Measurements from ENCODE around the gene ASAP2. TPM values are rescaled to one million over a fixed set of nuclear protein-coding genes. Genes with fewer than 3 reads are reported as not detected.

The ASAP2 gene
- total RNA-seq, 3 donors from 2014 or later = 50.4 to 84.1 (median 50.5) TPM

DNA sequence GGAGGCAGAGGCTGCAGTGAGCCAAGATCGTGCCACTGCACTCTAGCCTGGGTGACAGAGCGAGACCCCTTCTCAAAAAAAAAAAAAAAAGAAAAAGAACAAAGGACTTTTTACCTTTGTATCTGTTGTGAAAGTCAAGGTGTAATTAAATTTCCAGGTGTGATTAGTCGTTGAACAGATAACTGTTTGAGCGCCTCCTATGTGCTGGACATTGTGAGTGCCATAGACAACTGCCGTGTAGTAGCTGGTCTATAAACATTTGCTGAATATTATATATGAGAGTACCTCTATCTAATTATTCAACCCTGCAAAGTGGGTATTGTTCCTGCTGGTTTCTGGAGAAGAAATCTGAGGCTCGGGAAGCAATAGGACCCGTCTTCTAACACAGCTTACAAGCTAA, 71.8 kb downstream of the ASAP2 start:
- Histone ChIP-seq H3K9me3 (no peaks in the 10 kb centered on the region), H3K4me3 (no peak overlapping the region), H3K36me3 (ENCODE audit: low read depth) (no peaks in the 10 kb centered on the region), H3K4me1 (ENCODE audit: low read depth) (peaks cover 13% of the 10 kb centered on the region)
- ATAC-seq (no peak), DNase-seq (no peak)
- intact Hi-C loops (cut with DNase I, micrococcal nuclease) = no loop called here
- TF ChIP-seq, protein P1, sequence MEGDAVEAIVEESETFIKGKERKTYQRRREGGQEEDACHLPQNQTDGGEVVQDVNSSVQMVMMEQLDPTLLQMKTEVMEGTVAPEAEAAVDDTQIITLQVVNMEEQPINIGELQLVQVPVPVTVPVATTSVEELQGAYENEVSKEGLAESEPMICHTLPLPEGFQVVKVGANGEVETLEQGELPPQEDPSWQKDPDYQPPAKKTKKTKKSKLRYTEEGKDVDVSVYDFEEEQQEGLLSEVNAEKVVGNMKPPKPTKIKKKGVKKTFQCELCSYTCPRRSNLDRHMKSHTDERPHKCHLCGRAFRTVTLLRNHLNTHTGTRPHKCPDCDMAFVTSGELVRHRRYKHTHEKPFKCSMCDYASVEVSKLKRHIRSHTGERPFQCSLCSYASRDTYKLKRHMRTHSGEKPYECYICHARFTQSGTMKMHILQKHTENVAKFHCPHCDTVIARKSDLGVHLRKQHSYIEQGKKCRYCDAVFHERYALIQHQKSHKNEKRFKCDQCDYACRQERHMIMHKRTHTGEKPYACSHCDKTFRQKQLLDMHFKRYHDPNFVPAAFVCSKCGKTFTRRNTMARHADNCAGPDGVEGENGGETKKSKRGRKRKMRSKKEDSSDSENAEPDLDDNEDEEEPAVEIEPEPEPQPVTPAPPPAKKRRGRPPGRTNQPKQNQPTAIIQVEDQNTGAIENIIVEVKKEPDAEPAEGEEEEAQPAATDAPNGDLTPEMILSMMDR (IDR thresholded peaks at IDR 0.05) = no peak

DNA sequence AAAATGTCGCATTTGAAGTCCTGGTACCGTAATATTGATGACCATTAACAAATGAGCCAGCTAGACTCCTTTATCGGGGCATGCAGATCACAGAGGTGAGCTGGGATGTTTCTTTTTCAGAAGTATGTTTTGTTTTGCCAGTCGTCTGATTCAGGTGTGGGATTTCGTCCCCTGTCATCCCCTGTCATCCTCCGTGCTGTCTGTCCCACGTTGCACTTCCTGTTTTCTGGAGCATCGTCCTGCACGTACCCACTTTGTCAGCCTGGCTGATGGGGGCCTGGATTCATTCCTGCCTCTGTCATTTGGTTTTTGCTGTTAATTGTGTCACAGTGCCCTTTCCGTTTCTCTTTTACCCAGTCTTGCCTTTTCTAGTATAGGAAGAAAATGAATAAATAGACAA, 72.8 kb downstream of the ASAP2 start:
- Histone ChIP-seq H3K4me1 (ENCODE audit: low read depth) (peaks cover 12% of the 10 kb centered on the region), H3K9me3 (no peaks in the 10 kb centered on the region), H3K4me3 (no peak overlapping the region), H3K36me3 (ENCODE audit: low read depth) (no peaks in the 10 kb centered on the region)
- DNase-seq (no peak), ATAC-seq (no peak)
- intact Hi-C loops (cut with DNase I, micrococcal nuclease) = no loop called here
- TF ChIP-seq, protein P1 (IDR thresholded peaks at IDR 0.05) = no peak

- Histone ChIP-seq H3K36me3 (ENCODE audit: low read depth) (no peaks in the 10 kb centered on the region), H3K4me1 (ENCODE audit: low read depth) (peaks cover 9% of the 10 kb centered on the region), H3K9me3 (no peaks in the 10 kb centered on the region), H3K4me3 (no peak overlapping the region)
- TF ChIP-seq, protein P1 (IDR thresholded peaks at IDR 0.05) = no peak
- DNase-seq = no peak
- intact Hi-C loops (cut with DNase I, micrococcal nuclease) = no loop called here
- no peak for ATAC-seq
Observed at GRCh38 chr2:9280224-9280623, 73.6 kb downstream of the ASAP2 start.

DNA sequence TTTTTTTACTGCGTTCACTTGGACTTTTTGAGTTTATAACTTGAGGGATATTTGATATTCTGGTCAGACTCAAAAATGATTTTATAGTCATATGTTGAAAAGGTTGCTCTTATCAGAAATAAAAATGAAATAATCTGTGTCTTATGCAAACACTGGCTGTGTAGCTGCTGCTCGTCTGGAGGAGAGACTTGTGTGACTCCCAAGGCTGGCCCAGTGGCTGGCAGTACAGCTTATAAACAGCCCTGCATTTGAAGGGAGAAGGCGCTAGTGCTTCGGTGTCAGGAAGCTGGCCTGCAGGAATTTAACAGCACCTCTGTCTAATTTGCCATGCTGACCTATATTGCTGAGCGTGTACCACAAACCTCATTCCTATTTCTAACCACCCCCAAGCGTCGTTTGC, 74.5 kb downstream of the ASAP2 start:
- H3K4me1 ChIP-seq (ENCODE audit: low read depth) = peaks cover 9% of the 10 kb centered on the region
- no peaks in the 10 kb centered on the region for H3K36me3 ChIP-seq (ENCODE audit: low read depth)
- DNase-seq (no peak), ATAC-seq (no peak)
- TF ChIP-seq, protein P1 (IDR thresholded peaks at IDR 0.05) = no peak
- H3K4me3 ChIP-seq = no peak overlapping the region
- intact Hi-C loops (cut with DNase I, micrococcal nuclease) = no loop called here
- no peaks in the 10 kb centered on the region for H3K9me3 ChIP-seq

DNA sequence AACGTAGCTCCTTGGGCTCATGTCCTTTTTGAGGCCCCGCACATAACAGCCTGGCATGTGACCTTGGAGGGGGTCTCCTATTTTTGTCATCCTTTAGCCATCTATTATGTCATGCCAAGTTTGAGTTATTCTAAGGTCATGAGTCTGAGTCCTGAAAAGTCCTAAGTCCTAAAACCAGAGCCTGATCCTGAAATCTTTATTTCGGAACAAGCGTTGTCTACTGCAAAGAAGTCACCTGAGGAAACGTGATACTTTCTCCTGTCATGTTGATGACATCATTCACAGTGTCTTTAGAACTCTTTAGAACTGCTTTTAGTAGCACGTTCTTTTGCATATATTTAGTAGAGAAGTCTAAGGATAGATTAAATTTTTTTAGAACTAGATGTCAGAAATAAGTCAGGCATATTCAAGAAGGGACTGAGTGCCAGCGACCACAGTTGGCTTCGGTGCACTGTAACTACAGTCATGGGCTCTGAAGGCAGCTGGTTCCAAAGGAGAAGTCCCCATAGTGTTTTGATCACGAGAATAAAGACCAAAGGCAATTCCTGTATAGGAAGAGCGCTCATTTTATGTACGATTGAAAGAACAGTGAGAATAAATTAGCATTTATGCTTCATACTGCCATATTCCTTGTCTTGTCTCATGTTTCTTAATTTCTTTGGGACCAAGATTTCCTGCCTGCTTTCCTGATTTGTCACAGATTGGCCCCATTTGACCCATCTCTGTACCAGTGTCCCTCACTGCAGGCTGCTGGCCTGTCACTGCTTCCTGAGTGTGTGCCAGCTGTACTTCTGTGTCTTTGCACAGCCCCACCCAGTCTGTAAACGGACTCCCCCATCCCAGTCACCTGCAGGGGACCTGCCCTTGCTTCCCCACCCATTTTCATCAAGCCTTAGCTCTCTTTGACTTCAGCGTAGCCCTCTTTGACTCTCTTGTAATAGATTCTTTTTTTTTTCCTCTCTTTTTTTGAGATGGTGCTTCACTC, 75.8 kb downstream of the ASAP2 start:
- Histone ChIP-seq H3K9me3 (no peaks in the 10 kb centered on the region), H3K4me1 (ENCODE audit: low read depth) (peaks cover 9% of the 10 kb centered on the region), H3K4me3 (no peak overlapping the region), H3K36me3 (ENCODE audit: low read depth) (no peaks in the 10 kb centered on the region)
- DNase-seq = peak; percentile 74 to 87 (median 78)
- intact Hi-C loops (cut with DNase I, micrococcal nuclease) = no loop called here
- TF ChIP-seq, protein P1 (IDR thresholded peaks at IDR 0.05) = no peak
- peak; percentile 97 for ATAC-seq

All from mucosa of descending colon (tissue), 3 donors.